H9 (cell line): Measurements from ENCODE around the gene CD48. TPM values are rescaled to one million over a fixed set of nuclear protein-coding genes. Genes with fewer than 3 reads are reported as not detected.
A peak's percentile ranks its signal among the peaks of the same experiment; 100 is the strongest.

Source experiments
- DNase-seq: peaks from one replicate; pipeline ENCODE4 v3.0.0-alpha.2; 2017
- H2AFZ ChIP-seq: one replicate; pipeline ENCODE4 v1.6.1; 2013; ENCODE audit warnings: mild to moderate bottlenecking, low read length, control low read depth, moderate library complexity
- H2AK5ac ChIP-seq: 2 replicates; pipeline ENCODE4 v1.6.1; 2013; ENCODE audit warnings: low read length, control low read depth, mixed read lengths; ENCODE audit not compliant: insufficient read length
- H2BK120ac ChIP-seq: one replicate; pipeline ENCODE4 v1.6.1; 2013; ENCODE audit warnings: low read depth, mild to moderate bottlenecking, low read length, control low read depth, inconsistent platforms; ENCODE audit not compliant: poor library complexity, severe bottlenecking
- H2BK12ac ChIP-seq: 2 replicates; pipeline ENCODE4 v1.6.1; 2013; ENCODE audit warnings: low read length, control low read depth, mixed read lengths, low read depth; ENCODE audit not compliant: insufficient read length
- H2BK15ac ChIP-seq: 2 replicates; pipeline ENCODE4 v1.6.1; 2013; ENCODE audit warnings: low read depth, low read length, control low read depth
- H2BK20ac ChIP-seq: one replicate; pipeline ENCODE4 v1.6.1; 2013; ENCODE audit warnings: low read depth, mild to moderate bottlenecking, low read length, control low read depth, inconsistent platforms; ENCODE audit not compliant: poor library complexity, severe bottlenecking
- H2BK5ac ChIP-seq: 2 replicates; pipeline ENCODE4 v1.6.1; 2013; ENCODE audit warnings: low read length, control low read depth, mixed read lengths; ENCODE audit not compliant: insufficient read length
- H3K14ac ChIP-seq: 2 replicates; pipeline ENCODE4 v1.6.1; 2013; ENCODE audit warnings: low read length, control low read depth; ENCODE audit not compliant: insufficient read depth
- H3K18ac ChIP-seq: 2 replicates; pipeline ENCODE4 v1.6.1; 2013; ENCODE audit warnings: low read depth, mild to moderate bottlenecking, mixed read lengths, low read length, control low read depth; ENCODE audit not compliant: insufficient read length
- H3K23ac ChIP-seq: 2 replicates; pipeline ENCODE4 v1.6.1; 2013; ENCODE audit warnings: low read length, control low read depth, mixed read lengths, low read depth; ENCODE audit not compliant: insufficient read length
- H3K23me2 ChIP-seq: 2 replicates; pipeline ENCODE4 v1.6.1; 2013; ENCODE audit warnings: low read depth, mild to moderate bottlenecking, mixed read lengths, low read length, control low read depth; ENCODE audit not compliant: insufficient read length, poor library complexity, severe bottlenecking
- H3K27ac ChIP-seq: 2 replicates; pipeline ENCODE4 v1.5.1; 2013; ENCODE audit warnings: low read length, control low read depth, mixed read lengths, low read depth; ENCODE audit not compliant: insufficient read length
- H3K27me3 ChIP-seq: 2 replicates; pipeline ENCODE4 v1.6.1; 2013; ENCODE audit warnings: low read length, control low read depth, inconsistent platforms; ENCODE audit not compliant: insufficient read depth
- H3K4ac ChIP-seq: 2 replicates; pipeline ENCODE4 v1.6.1; 2013; ENCODE audit warnings: low read depth, mild to moderate bottlenecking, control low read depth, inconsistent platforms, low read length, moderate library complexity
- H3K4me1 ChIP-seq: 2 replicates; pipeline ENCODE4 v1.6.1; 2013; ENCODE audit warnings: low read length, control low read depth, inconsistent platforms; ENCODE audit not compliant: insufficient read depth
- H3K4me2 ChIP-seq: 2 replicates; pipeline ENCODE4 v1.6.1; 2013; ENCODE audit warnings: low read length, control low read depth, mixed read lengths; ENCODE audit not compliant: insufficient read length, insufficient read depth
- H3K56ac ChIP-seq: 2 replicates; pipeline ENCODE4 v1.6.1; 2013; ENCODE audit warnings: low read depth, mild to moderate bottlenecking, mixed read lengths, low read length, control low read depth; ENCODE audit not compliant: insufficient read length
- H3K79me1 ChIP-seq: 2 replicates; pipeline ENCODE4 v1.6.1; 2013; ENCODE audit warnings: low read depth, mild to moderate bottlenecking, moderate library complexity, low read length, control low read depth, inconsistent platforms; ENCODE audit not compliant: insufficient read depth, poor library complexity, severe bottlenecking
- H3K79me2 ChIP-seq: 2 replicates; pipeline ENCODE4 v1.6.1; 2013; ENCODE audit warnings: low read length, control low read depth, inconsistent platforms; ENCODE audit not compliant: insufficient read depth
- H3K9ac ChIP-seq: 2 replicates; pipeline ENCODE4 v1.6.1; 2013; ENCODE audit warnings: low read length, control low read depth, mixed read lengths; ENCODE audit not compliant: insufficient read length; ENCODE audit errors: extremely low read depth
- H3K9me3 ChIP-seq: one replicate; pipeline ENCODE4 v1.6.1; 2013; ENCODE audit warnings: low read depth, low read length, inconsistent platforms; ENCODE audit not compliant: control insufficient read depth
- H3T11ph ChIP-seq: one replicate; pipeline ENCODE4 v1.6.1; 2013; ENCODE audit warnings: mild to moderate bottlenecking, low read length, control low read depth, inconsistent platforms
- H4K20me1 ChIP-seq: one replicate; pipeline ENCODE4 v1.6.1; 2013; ENCODE audit not compliant: control insufficient read depth, insufficient read length, insufficient read depth
- H4K5ac ChIP-seq: 2 replicates; pipeline ENCODE4 v1.6.1; 2013; ENCODE audit warnings: low read depth, mild to moderate bottlenecking, mixed read lengths, low read length, control low read depth; ENCODE audit not compliant: insufficient read length
- H4K8ac ChIP-seq: replicated peaks from 2 replicates; pipeline ENCODE4 v1.6.1; 2013; ENCODE audit warnings: low read length, control low read depth, mixed read lengths, low read depth; ENCODE audit not compliant: insufficient read length
- H4K91ac ChIP-seq: 2 replicates; pipeline ENCODE4 v1.6.1; 2013; ENCODE audit warnings: low read depth, mild to moderate bottlenecking, moderate library complexity, mixed read lengths, low read length, control low read depth; ENCODE audit not compliant: insufficient read length
- H3K27ac Mint-ChIP-seq, 3 experiments: 2 replicates in 2 of 3; 3 replicates in 1 of 3; pipeline ENCODE4 v1.8.0; 2020 to 2021; ENCODE audit warnings: mixed read lengths in 3 of 3, mild to moderate bottlenecking in 1 of 3, moderate library complexity in 1 of 3
- H3K27me3 Mint-ChIP-seq: 2 replicates; pipeline ENCODE4 v1.8.0; 2021; ENCODE audit warnings: low read depth, mild to moderate bottlenecking, moderate library complexity, mixed read lengths
- H3K36me3 Mint-ChIP-seq, 3 experiments: 2 replicates in 2 of 3; 3 replicates in 1 of 3; pipeline ENCODE4 v1.8.0; 2020 to 2021; ENCODE audit warnings: low read depth in 3 of 3, mixed read lengths in 3 of 3; ENCODE audit not compliant: insufficient read depth in 1 of 3
- H3K4me1 Mint-ChIP-seq, 2 experiments: 2 replicates each; pipeline ENCODE4 v1.8.0; 2020; ENCODE audit warnings: mixed read lengths in 2 of 2
- H3K4me3 Mint-ChIP-seq, 2 experiments: 2 replicates in 1 of 2; 3 replicates in 1 of 2; pipeline ENCODE4 v1.8.0; 2020 to 2021; ENCODE audit warnings: mild to moderate bottlenecking in 2 of 2, mixed read lengths in 2 of 2, moderate library complexity in 1 of 2
- H3K9me3 Mint-ChIP-seq, 2 experiments: 2 replicates in 1 of 2; 3 replicates in 1 of 2; pipeline ENCODE4 v1.8.0; 2020; ENCODE audit warnings: mild to moderate bottlenecking in 2 of 2, mixed read lengths in 2 of 2, moderate library complexity in 1 of 2
- CTCF ChIP-seq: fragments of 200-600 bp; sonication (generic); conservative IDR thresholded peaks from 3 replicates; pipeline ENCODE4 v1.8.0; 2021; ENCODE audit warnings: antibody characterized with exemption, mild to moderate bottlenecking
- whole genome bisulfite sequencing: extraction: QIAGEN DNeasy Blood & Tissue Kit; methylation state at CpG from one replicate; pipeline ENCODE4 v1.1.7; 2013; ENCODE audit warnings: missing lambda C conversion rate, low lambda C conversion rate, mixed read lengths; ENCODE audit not compliant: insufficient read length; ENCODE audit errors: extremely low coverage; 5-methylcytosine and 5-hydroxymethylcytosine counted together
- total RNA-seq: library from RNA; stranded (reverse); gene quantifications from 2 replicates; pipeline ENCODE4 v1.2.1, GENCODE V29; 2021

CD48 gene
- total RNA-seq, 1 experiment from 2014 or later, result not detected

- no peak overlapping the region for H3K4ac ChIP-seq
- no peak overlapping the region for H3K4me2 ChIP-seq
- H2AFZ ChIP-seq, result no peak overlapping the region
- H4K20me1 ChIP-seq, result no peaks in the 10 kb centered on the region
- no peak overlapping the region for H3K18ac ChIP-seq
- H2BK5ac ChIP-seq, result no peak overlapping the region
- Mint-ChIP-seq H3K4me1 (peaks cover 18 to 20% of the 10 kb centered on the region in 2 experiments), H3K4me3 (no peak overlapping the region), H3K27me3 (peaks cover 1% of the 10 kb centered on the region; the same call in 1 of the 2 replicates), H3K36me3 (no peaks in the 10 kb centered on the region; a peak in 1 of 7 replicates), H3K27ac (peak overlapping the region in 1 of 3 experiments; percentile 46; a peak in 1 of 7 replicates), H3K9me3 (no peaks in the 10 kb centered on the region)
- H3K27me3 ChIP-seq, result no peaks in the 10 kb centered on the region; the same call in 1 of the 2 replicates
- no peak for DNase-seq
- no peak overlapping the region for H2BK20ac ChIP-seq
- no peak for TF ChIP-seq CTCF
- H3K14ac ChIP-seq, result no peak overlapping the region
- H3K9me3 ChIP-seq, result no peaks in the 10 kb centered on the region
- H4K8ac ChIP-seq, result no peak overlapping the region
- H3K79me2 ChIP-seq, result no peaks in the 10 kb centered on the region
- H4K91ac ChIP-seq, result no peak overlapping the region
- H3K56ac ChIP-seq, result no peak overlapping the region
- no peak overlapping the region for H2BK12ac ChIP-seq
- H2BK120ac ChIP-seq, result no peak overlapping the region
- H3K27ac ChIP-seq, result no peak overlapping the region
- no peaks in the 10 kb centered on the region for H3K23me2 ChIP-seq
- no peaks in the 10 kb centered on the region for H3K79me1 ChIP-seq
- no peaks in the 10 kb centered on the region; the same call in 1 of the 2 replicates for H3K4me1 ChIP-seq
- H4K5ac ChIP-seq, result no peak overlapping the region
- no peak overlapping the region for H2BK15ac ChIP-seq
- no peak overlapping the region for H3T11ph ChIP-seq
- no peak overlapping the region for H2AK5ac ChIP-seq
- H3K9ac ChIP-seq, result no peak overlapping the region
- H3K23ac ChIP-seq, result no peak overlapping the region
- no CpG with 5 or more reads among the region's 6 CpGs for WGBS
These were observed 72.7 kb downstream of the CD48 start for GRCh38 chr1:160638926-160639325.
